Liver (tissue), 2 donors: Measurements from ENCODE around the gene GATAD2B.

Source experiments
- CTCF ChIP-seq: fragments of 150-350 bp; IDR thresholded peaks from 2 replicates; pipeline ENCODE4 v1.5.1; 2017; ENCODE audit warnings: improper control_type of control experiment, low read depth, low read length; ENCODE audit not compliant: missing input control
- YY1 ChIP-seq: IDR thresholded peaks from 2 replicates; pipeline ENCODE4 v1.6.1; 2016; ENCODE audit warnings: antibody characterized with exemption, mild to moderate bottlenecking
- donor health status: healthy.

GRCh38 chr1:153922972-153923925, at the start of gene GATAD2B:
- TF ChIP-seq YY1 (peak; percentile 93), CTCF (no peak)
